RWPE2 (cell line): ENCODE results near the gene DDIAS.
A peak's percentile ranks its signal among the peaks of the same experiment; 100 is the strongest.
"Not testable (repeated sequence)": the region's sequence is repeated elsewhere in the genome, so short reads cannot be mapped to it uniquely, and the experiment has no call there.

Source experiments
- ATAC-seq: fragments of 200-7000 bp; cut with Tn5 transposase; 3 replicates; pipeline ENCODE4 v1.9.1; 2021; ENCODE audit warnings: low read depth
- DNase-seq: peaks from one replicate; pipeline ENCODE4 v3.0.0-alpha.2; 2020; ENCODE audit warnings: low spot score
- H3K27ac ChIP-seq: fragments of 450-650 bp; 2 replicates; pipeline ENCODE4 v1.5.1; 2017; ENCODE audit warnings: mild to moderate bottlenecking; ENCODE audit not compliant: poor library complexity, severe bottlenecking
- H3K27me3 ChIP-seq: fragments of 250-450 bp; sonication (Bioruptor Pico); 2 replicates; pipeline ENCODE4 v1.5.1; 2021; ENCODE audit warnings: mild to moderate bottlenecking, moderate library complexity; ENCODE audit not compliant: insufficient read depth, poor library complexity, severe bottlenecking
- H3K36me3 ChIP-seq: fragments of 250-450 bp; sonication (Bioruptor Pico); 2 replicates; pipeline ENCODE4 v1.5.1; 2020; ENCODE audit warnings: low read depth, mild to moderate bottlenecking, moderate library complexity
- H3K4me1 ChIP-seq: fragments of 250-450 bp; sonication (Bioruptor Pico); 2 replicates; pipeline ENCODE4 v1.5.1; 2021; ENCODE audit warnings: mild to moderate bottlenecking, moderate library complexity; ENCODE audit not compliant: insufficient read depth, poor library complexity, severe bottlenecking
- H3K4me3 ChIP-seq: fragments of 250-450 bp; sonication (Bioruptor Pico); 2 replicates; pipeline ENCODE4 v1.5.1; 2021; ENCODE audit warnings: mild to moderate bottlenecking, moderate library complexity; ENCODE audit not compliant: severe bottlenecking
- H3K9me3 ChIP-seq: fragments of 250-450 bp; sonication (Bioruptor Pico); 2 replicates; pipeline ENCODE4 v1.5.1; 2021; ENCODE audit warnings: mild to moderate bottlenecking, moderate library complexity; ENCODE audit not compliant: severe bottlenecking
- CTCF ChIP-seq: fragments of 450-650 bp; IDR thresholded peaks from one replicate; pipeline ENCODE4 v1.5.1; 2017; ENCODE audit warnings: mild to moderate bottlenecking, moderate library complexity; ENCODE audit not compliant: poor library complexity, severe bottlenecking

DDIAS gene

DNA sequence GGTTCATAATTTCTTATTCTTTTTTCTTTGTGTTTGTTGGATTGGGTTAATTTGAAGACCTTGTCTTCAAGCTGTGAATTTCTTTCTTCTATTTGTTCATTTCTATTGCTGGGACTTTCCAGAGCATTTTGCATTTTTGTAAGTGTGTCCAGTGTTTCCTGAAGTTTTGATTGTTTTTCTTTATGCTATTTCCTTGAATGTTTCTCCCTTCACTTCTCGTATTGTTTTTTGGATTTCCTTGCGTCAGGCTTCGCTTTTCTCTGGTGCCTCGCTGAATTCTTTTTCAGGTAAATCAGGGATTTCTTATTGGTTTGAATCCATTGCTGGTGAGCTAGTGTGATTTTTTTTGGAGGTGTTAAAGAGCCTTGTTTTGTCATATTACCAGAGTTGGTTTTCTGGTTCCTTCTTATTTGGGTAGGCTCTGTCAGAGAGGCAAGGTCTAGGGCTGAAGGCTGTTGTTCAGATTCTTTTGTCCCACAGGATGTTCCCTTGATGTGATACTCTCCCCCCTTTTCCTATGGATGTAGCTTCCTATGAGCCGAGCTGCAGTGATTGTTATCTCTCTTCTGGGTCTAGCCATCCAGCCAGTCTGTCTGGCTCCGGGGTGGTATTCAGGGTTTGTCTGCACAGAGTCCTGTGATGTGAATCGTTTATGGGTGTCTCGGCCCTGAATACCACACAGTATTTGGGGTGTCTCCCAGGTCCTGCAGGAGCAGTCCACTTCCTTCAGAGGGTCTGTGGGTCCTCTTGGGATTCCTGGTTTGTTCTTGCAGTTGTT is 21.0 kb downstream of the DDIAS start:
- not testable (repeated sequence) for H3K4me3 ChIP-seq, ATAC-seq, H3K27ac ChIP-seq, H3K27me3 ChIP-seq, H3K36me3 ChIP-seq, DNase-seq, H3K4me1 ChIP-seq, H3K9me3 ChIP-seq

DNA sequence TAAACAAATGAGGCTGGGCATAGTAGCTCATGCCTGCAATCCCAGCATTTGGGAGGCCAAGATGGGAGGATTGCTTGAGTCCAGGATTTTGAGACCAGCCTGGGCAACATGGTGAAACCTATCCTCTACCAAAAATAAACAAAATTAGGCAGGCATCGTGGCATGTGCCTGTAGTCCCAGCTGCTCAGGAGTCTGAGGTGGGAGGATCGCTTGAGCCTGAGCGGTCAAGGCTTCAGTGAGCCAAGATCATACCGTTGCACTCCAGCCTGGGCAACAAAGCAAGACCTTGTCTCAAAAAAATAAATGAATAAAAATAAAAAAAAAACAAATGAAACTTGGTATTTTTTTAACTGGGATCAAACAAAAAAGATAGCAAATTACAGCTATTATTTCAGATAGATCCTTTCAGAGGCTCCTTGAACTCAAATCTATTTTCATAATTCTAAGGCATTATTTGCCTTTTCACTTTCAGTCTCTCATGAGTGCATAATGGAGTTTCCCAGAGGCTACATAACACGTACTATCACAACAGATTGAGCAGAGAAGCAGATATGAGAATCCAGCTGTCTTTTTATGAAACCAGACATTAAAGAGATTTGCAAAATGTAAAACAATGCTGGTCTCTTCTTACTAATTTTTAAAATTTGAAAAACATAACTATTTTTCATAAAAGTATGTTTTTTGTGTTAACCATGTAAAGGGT is 23.1 kb downstream of the DDIAS start:
- no peak for ATAC-seq
- no peak for TF ChIP-seq CTCF
- H3K27me3 ChIP-seq, result no peaks in the 10 kb centered on the region
- H3K4me3 ChIP-seq, result no peak overlapping the region
- no peak for DNase-seq
- H3K27ac ChIP-seq, result no peak overlapping the region
- no peaks in the 10 kb centered on the region for H3K4me1 ChIP-seq
- H3K9me3 ChIP-seq, result no peaks in the 10 kb centered on the region
- peaks cover 14% of the 10 kb centered on the region for H3K36me3 ChIP-seq

DNA sequence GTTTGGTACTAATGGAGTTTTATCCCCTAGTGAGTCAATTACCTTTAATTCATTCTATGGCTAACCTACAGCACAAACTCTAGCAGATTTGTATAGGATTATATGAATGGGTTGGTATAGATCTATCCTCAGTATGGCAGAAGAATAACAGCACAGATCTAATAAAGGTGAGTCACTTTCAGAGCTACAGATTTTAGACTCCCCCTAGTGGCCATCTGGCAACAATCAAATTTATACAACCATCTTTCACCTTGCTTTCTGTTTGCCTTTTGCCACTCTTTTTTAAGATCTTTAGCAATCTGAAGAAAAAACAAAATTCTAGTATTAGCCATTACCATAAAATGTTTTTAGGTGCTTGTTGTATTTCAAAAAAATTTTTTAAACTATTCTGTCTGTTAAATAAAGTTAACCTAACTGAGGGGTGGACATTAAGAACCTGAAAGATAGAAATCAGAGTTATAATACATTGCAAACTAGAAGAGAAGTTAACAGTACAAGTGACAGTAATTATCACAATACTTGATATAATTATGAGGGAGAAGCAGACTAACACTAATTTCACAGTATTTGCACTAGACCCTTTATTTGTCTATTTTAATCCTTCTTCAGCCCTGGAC is 25.8 kb downstream of the DDIAS start:
- DNase-seq, result no peak
- peak; percentile 94 for TF ChIP-seq CTCF

GRCh38 chr11:82929121-82929520 is 27.6 kb downstream of the DDIAS start:
- Histone ChIP-seq H3K27ac (no peak overlapping the region), H3K27me3 (no peaks in the 10 kb centered on the region), H3K4me1 (no peaks in the 10 kb centered on the region), H3K9me3 (no peaks in the 10 kb centered on the region), H3K4me3 (no peak overlapping the region), H3K36me3 (peaks cover 28% of the 10 kb centered on the region)
- ATAC-seq, result no peak
- no peak for TF ChIP-seq CTCF
- DNase-seq, result no peak

More for the DNA sequence above, 25.8 kb downstream of the DDIAS start:
- H3K4me3 ChIP-seq, result no peak overlapping the region
- peaks cover 19% of the 10 kb centered on the region for H3K36me3 ChIP-seq
- no peaks in the 10 kb centered on the region for H3K9me3 ChIP-seq
- no peaks in the 10 kb centered on the region for H3K27me3 ChIP-seq
- H3K4me1 ChIP-seq, result no peaks in the 10 kb centered on the region
- ATAC-seq, result peak; percentile 85
- H3K27ac ChIP-seq, result no peak overlapping the region

GRCh38 chr11:82930229-82930628 is 28.7 kb downstream of the DDIAS start:
- H3K4me1 ChIP-seq, result no peaks in the 10 kb centered on the region
- ATAC-seq (no peak), DNase-seq (no peak)
- H3K4me3 ChIP-seq, result no peak overlapping the region
- H3K36me3 ChIP-seq, result peaks cover 26% of the 10 kb centered on the region
- TF ChIP-seq CTCF, result no peak
- H3K27me3 ChIP-seq, result no peaks in the 10 kb centered on the region
- no peaks in the 10 kb centered on the region for H3K9me3 ChIP-seq
- H3K27ac ChIP-seq, result no peak overlapping the region
